ENCODE data around the gene SERGEF.
"Not testable (repeated sequence)": the region's sequence is repeated elsewhere in the genome, so short reads cannot be mapped to it uniquely, and the experiment has no call there.

SERGEF gene

DNA sequence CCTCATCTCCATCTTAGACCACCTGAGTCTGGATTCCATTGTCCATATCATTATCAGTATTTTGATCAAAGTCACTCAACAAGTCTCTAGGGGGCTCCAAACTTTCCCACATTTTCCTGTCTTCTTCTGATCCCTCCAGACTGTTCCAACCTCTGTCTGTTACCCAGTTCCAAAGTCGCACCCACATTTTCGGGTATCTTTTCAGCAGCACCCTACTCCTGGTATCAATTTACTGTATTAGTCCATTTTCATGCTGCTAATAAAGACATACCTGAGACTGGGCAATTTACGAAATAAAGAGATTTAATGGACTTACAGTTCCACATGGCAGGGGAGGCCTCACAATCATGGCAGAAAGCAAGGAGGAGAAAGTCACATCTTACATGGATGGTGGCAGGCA, 144.4 kb downstream of the SERGEF start:
- not testable (repeated sequence) for DNase-seq (ENCODE audit: insufficient read length, low spot score); FAIRE-seq

DNA sequence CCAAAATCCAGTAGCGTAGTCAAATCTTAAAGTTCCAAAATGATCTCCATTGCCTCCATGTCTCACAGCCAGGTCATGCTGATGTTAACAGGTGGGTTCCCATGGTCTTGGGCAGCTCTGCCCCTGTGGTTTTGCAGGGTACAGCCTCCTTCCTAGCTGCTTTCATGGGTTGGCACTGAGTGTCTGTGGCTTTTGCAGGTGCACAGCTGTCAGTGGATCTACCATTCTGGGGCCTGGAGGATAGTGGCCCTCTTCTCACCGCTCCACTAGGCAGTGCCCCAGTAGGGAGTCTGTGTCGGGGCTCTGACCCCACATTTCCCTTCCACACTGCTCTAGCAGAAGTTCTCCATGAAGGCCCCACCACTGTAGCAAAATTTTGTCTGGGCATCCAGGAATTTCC, 145.5 kb downstream of the SERGEF start:
- FAIRE-seq (no peak), DNase-seq (ENCODE audit: insufficient read length, low spot score) (no peak)

GRCh38 chr11:17865765-17866428, 146.9 kb downstream of the SERGEF start:
- DNase-seq (ENCODE audit: insufficient read length, low spot score) (no peak), FAIRE-seq (peak; percentile 55)

GRCh38 chr11:17864478-17864941, 148.3 kb downstream of the SERGEF start:
- no peak for DNase-seq (ENCODE audit: insufficient read length, low spot score)
- no peak for FAIRE-seq

DNA sequence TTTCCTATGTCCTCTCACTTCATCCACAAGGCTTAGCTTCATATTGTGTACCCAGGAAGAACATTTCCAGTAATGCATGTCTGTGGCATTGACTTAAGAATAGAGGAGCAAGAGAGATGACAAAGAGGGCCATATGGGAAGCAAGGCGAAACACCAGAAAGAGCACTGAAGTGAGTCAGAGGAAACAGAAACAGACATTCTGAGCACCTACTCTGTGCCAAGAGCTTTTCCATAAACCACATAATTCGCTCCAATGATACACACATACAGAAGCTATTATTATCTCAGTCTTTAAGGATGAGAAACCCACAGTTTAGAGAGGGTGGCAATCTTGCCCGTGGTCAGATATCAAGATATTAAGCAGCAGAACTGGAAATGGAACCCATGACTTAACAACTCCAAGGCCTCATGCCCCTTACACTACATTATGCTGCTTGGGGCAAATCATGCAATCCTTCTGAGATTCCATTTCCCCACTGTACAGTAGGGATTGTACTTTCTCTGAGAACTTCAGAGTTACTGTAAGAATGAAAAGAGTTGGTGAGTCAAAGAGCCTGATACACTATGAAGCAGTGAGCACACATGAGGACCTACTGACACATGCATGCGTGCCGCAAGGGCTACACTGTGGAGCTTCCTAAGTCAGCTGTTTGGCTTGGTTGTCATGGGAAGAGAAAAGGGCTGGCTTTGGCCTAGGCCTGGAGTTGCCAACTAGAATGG, 151.7 kb downstream of the SERGEF start:
- DNase-seq (ENCODE audit: insufficient read length, low spot score) (no peak), FAIRE-seq (no peak)

GRCh38 chr11:17859552-17859951, 153.3 kb downstream of the SERGEF start:
- FAIRE-seq (no peak), DNase-seq (ENCODE audit: insufficient read length, low spot score) (no peak)

GRCh38 chr11:17855531-17856290, 157.1 kb downstream of the SERGEF start:
- FAIRE-seq (no peak), DNase-seq (ENCODE audit: insufficient read length, low spot score) (no peak)

DNA sequence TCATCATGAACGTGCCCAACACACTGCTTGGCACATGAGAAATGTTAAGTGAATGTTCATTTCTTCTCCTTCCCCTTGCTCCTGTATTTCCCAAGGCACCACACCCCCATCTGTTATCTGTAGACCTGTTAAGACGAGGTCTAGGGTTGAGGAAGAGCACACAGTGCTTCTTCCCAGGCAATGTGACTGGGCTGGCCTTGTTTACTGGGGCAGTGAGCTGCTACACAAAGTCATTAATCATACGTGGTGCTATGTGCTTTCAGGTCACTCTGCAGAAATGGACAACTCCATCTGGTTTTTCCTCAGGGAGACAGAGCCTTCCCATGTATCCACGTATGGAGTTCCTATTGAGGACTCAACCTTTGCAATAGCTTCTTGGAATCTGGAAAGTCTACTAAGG, 159.6 kb downstream of the SERGEF start:
- peak; percentile 9 for FAIRE-seq
- DNase-seq (ENCODE audit: insufficient read length, low spot score) = no peak

GRCh38 chr11:17852246-17852645, 160.6 kb downstream of the SERGEF start:
- FAIRE-seq (no peak), DNase-seq (ENCODE audit: insufficient read length, low spot score) (no peak)

DNA sequence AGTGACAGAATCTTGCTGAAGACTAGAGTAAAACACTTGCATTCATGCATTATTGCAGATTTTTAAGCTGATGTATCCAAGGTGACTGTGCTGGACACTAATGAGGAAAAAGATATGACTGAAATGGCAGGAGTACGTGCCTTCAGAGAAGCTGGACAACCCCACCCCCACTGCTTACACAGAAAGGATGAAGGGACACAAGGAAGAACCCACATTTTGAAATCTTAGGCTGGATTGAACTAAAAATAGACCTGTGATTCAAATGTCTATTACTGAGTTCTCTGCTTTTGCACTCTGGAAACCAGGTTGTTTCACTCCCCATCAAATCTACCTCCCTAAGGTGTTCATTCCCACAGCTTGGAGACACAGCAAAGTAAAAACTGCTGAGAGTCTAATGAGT, 161.2 kb downstream of the SERGEF start:
- FAIRE-seq (no peak), DNase-seq (ENCODE audit: insufficient read length, low spot score) (no peak)

DNA sequence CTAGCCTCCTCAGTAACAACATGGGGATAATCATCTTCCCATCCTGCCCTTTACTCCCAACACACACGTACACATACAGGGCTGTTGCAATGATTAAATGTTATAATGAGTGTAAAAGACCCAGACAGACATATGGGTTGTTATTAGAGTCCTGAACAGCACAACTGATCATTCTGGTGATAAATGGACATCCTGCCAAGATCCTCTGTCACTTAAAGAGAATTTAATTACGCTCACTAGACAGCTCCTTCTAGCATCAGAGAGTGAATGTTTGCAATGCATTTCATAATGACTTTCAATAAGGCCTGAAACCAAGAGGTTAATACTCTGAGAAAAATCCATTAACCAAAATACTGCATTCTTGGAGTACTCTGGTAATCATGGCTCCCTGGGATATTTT, 162.5 kb downstream of the SERGEF start:
- FAIRE-seq = no peak
- DNase-seq (ENCODE audit: insufficient read length, low spot score) = no peak

DNA sequence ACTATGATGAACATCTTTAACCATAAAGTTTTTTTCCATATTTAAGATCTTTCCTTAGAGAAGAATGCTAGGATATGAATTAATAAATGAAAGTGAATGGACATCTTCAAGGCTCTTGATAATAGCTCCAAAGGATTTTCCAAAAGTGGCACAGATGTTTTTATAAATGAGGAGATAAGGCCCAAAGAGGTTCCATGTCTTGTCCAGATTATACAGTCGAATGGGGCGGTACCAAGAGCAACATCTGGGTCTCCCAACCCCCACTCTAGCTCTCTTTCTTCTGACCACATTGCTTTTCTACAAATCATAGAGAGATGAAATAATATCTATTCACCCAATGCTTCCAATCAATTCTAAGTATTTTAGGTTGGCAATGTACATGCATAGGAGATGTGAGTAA, 164.1 kb downstream of the SERGEF start:
- DNase-seq (ENCODE audit: insufficient read length, low spot score) (no peak), FAIRE-seq (no peak)

DNA sequence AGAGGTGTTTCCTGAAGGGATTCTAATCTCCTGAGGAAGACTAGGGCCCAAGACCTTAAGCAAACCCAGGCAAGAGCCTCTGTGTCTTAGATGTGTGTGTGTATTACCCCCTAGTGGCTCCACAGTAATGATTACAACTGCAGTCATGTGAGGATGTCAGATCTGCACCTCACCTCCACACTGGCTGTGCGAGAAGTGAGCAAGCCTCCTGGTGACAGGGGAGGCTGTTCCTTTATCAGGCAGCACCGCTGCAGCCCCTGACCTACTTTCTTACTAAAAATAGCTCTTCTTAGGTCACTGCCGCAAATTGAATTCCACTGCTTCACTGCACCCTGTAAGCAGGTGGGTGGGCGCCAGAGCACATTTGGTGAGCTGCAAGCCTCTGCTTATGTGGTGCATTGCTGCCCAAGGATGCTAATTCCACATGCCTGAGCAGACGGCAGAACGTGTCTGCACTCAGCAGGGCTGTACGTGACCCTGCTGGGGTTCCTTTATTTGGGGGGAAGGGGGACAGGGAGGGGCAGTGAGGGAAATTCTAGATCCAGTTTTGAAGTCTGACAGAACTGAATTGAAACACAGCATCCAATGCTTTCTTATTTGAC, 165.9 kb downstream of the SERGEF start:
- DNase-seq (ENCODE audit: insufficient read length, low spot score) (no peak), FAIRE-seq (no peak)

- FAIRE-seq (no peak), DNase-seq (ENCODE audit: insufficient read length, low spot score) (peak; percentile 28)
Observed at GRCh38 chr11:17845431-17845881, 167.4 kb downstream of the SERGEF start.

DNA sequence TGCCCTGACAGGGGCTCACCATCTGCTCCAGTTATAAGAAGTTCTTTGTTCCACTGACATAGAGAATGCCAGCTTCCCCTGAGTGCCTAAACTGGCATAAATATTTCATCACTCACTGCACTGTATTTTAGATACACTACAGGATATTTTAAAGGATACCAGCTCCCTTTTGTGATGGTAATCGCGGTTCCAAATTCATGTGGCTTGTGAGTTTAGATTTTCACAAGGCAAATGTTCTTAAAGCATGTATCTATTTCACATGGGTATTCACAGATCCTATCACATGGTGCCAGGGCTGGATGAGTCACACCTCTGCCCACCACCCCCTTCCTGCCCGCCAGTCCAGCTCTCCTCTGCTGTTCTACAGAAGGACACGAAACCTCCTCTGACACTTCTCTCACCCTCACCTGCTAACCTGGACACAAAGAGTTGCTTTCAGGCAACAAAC, 172.7 kb downstream of the SERGEF start:
- DNase-seq (ENCODE audit: insufficient read length, low spot score) (no peak), FAIRE-seq (no peak)

GRCh38 chr11:17839450-17839849, 173.4 kb downstream of the SERGEF start:
- no peak for FAIRE-seq
- DNase-seq (ENCODE audit: insufficient read length, low spot score) = no peak

DNA sequence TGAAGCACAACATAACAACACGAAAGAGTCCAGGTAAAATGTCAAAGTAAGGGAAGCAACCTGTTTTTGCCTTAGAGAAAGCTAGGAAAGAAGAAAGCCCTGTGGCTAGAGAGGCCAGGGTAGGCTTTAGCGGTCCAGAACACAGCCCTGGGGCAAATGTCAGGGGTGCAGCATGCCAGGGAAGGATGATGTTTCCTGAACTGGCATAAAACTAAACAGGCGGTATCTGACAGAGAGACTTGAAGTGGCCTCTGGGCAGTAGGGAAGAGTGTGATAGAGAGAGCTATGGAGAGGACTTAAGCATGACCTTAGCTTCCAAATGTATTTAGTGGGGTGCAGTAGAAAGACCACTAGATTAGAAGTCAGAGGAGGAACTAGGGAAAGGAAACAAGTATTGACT, 174.7 kb downstream of the SERGEF start:
- FAIRE-seq (no peak), DNase-seq (ENCODE audit: insufficient read length, low spot score) (no peak)

DNA sequence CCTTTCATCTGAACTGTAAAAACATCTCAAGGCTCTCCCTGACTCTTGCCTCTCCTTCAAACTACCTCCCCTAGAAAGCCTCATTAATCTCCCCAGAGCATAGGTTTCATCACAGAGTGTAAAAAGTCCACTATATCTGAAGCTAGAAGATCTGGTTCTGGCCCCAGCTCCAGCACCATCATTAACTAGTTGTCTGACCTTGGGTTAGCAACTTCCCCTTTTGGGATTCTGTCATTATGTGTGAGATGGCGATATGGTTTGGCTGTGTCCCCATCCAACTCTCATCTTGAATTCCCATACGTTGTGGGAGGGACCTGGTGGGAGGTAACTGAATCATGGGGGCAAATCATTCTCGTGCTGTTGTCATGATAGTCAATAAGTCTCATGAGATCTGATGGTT, 181.0 kb downstream of the SERGEF start:
- no peak for DNase-seq (ENCODE audit: insufficient read length, low spot score)
- FAIRE-seq = no peak

DNA sequence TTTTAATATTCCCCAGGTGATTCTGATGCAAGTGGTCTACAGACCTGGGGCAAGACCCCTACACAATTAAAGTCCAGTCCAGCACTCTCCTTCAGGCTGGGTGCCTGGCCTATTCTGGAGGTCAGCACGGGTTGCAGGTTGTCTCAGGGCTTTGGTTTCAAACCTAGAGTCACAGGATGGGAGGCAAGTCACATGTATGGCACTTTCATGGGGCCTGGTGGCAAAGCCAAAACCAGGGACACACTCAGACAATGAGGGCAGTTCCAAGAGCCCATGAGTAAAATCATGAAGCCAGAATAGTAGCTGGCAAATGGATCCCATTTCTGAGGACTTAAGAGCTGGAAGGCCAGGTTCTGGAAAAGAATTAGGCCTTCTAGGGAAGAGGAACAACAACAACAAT, 181.6 kb downstream of the SERGEF start:
- no peak for DNase-seq (ENCODE audit: insufficient read length, low spot score)
- no peak for FAIRE-seq

- FAIRE-seq (no peak), DNase-seq (ENCODE audit: insufficient read length, low spot score) (no peak)
Observed at GRCh38 chr11:17828311-17828751, 184.5 kb downstream of the SERGEF start.

DNA sequence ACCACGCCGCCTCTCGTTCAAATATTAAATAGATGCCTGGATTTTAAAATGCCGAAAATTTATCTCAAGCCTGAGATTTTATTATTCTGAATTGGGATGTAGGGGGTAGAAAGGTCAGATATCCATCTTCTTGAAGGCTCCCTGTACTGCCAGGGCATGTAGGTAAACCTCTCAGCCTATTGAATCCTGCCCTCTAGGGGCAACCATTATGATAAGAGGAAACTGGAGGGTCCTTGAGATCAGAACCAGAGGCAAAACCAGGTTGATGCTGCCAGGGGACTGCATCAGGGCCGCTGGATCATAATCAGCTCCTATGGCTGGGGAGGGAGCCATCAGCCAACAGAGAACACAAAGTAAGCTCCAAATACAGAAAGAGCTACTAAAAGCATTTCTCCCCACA, 185.8 kb downstream of the SERGEF start:
- FAIRE-seq (no peak), DNase-seq (ENCODE audit: insufficient read length, low spot score) (no peak)

Measured in HTR-8/SVneo (cell line).